Measurements from ENCODE around the gene VWDE. TPM values are rescaled to one million over a fixed set of nuclear protein-coding genes. Genes with fewer than 3 reads are reported as not detected.

VWDE gene
- total and polyA plus RNA-seq, 10 of the 15 experiments (the other 5 are each of a cell fraction or from before 2014, with no cell fraction given), result 0.74 to 2.1 (median 1.3) TPM

DNA sequence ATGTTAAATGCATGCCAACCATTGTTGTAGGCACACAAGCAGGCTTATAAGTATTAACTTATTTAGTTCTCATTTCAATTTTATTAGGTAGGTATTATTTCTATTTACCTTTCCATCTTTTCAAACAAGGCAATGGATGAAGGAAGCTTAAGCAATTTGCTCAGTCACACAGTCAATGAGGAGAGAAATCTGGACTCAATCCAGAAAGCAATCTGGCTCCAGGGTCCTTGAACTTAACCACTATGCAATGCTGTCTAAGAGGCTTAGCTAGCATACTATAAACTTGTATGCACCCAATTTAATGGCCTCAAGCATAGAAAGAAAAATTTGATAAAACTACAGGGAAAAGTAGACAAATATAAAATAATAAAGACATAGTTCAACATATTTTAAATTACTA, 88.6 kb downstream of the VWDE start:
- ChIA-PET POLR2A (no interaction called here), CTCF (interaction anchor here (0.6 kb wide), 1 partner anchor 104 kb away, joined by 4 read pairs; no protein-coding TSS in a partner anchor), RAD21 (ENCODE audit: unreplicated experiment) (no interaction called here), SMC1A (ENCODE audit: uncharacterized antibody, unreplicated experiment) (interaction anchor here (0.5 kb wide), 1 partner anchor 21 kb away, joined by 4 read pairs; no protein-coding TSS in a partner anchor)
- H3K27ac ChIP-seq (ENCODE audit: control insufficient read depth, insufficient read depth), result no peak overlapping the region
- in situ Hi-C loops (cut with MboI) (no loop called here), intact Hi-C loops (cut with micrococcal nuclease; ENCODE audit: unreplicated experiment) (no loop called here)
- no peaks in the 10 kb centered on the region for H3K27me3 ChIP-seq (replicated peaks in 1 of 2; ENCODE audit: control insufficient read depth in 2 of 2, insufficient read depth in 2 of 2, low read length in 1 of 2)
- no peaks in the 10 kb centered on the region for H3K79me2 ChIP-seq (ENCODE audit: control insufficient read depth, insufficient read depth, low read length)
- TF ChIP-seq, protein P1, sequence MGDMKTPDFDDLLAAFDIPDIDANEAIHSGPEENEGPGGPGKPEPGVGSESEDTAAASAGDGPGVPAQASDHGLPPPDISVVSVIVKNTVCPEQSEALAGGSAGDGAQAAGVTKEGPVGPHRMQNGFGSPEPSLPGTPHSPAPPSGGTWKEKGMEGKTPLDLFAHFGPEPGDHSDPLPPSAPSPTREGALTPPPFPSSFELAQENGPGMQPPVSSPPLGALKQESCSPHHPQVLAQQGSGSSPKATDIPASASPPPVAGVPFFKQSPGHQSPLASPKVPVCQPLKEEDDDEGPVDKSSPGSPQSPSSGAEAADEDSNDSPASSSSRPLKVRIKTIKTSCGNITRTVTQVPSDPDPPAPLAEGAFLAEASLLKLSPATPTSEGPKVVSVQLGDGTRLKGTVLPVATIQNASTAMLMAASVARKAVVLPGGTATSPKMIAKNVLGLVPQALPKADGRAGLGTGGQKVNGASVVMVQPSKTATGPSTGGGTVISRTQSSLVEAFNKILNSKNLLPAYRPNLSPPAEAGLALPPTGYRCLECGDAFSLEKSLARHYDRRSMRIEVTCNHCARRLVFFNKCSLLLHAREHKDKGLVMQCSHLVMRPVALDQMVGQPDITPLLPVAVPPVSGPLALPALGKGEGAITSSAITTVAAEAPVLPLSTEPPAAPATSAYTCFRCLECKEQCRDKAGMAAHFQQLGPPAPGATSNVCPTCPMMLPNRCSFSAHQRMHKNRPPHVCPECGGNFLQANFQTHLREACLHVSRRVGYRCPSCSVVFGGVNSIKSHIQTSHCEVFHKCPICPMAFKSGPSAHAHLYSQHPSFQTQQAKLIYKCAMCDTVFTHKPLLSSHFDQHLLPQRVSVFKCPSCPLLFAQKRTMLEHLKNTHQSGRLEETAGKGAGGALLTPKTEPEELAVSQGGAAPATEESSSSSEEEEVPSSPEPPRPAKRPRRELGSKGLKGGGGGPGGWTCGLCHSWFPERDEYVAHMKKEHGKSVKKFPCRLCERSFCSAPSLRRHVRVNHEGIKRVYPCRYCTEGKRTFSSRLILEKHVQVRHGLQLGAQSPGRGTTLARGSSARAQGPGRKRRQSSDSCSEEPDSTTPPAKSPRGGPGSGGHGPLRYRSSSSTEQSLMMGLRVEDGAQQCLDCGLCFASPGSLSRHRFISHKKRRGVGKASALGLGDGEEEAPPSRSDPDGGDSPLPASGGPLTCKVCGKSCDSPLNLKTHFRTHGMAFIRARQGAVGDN (IDR thresholded peaks at IDR 0.05), result no peak
- TF ChIP-seq, protein P2, sequence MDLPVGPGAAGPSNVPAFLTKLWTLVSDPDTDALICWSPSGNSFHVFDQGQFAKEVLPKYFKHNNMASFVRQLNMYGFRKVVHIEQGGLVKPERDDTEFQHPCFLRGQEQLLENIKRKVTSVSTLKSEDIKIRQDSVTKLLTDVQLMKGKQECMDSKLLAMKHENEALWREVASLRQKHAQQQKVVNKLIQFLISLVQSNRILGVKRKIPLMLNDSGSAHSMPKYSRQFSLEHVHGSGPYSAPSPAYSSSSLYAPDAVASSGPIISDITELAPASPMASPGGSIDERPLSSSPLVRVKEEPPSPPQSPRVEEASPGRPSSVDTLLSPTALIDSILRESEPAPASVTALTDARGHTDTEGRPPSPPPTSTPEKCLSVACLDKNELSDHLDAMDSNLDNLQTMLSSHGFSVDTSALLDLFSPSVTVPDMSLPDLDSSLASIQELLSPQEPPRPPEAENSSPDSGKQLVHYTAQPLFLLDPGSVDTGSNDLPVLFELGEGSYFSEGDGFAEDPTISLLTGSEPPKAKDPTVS (IDR thresholded peaks at IDR 0.05; ENCODE audit: low read depth, low read length), result no peak
- no peak for TF ChIP-seq POLR2A (IDR thresholded peaks at IDR 0.05; ENCODE audit: low read depth, low read length)
- TF ChIP-seq, protein P3, sequence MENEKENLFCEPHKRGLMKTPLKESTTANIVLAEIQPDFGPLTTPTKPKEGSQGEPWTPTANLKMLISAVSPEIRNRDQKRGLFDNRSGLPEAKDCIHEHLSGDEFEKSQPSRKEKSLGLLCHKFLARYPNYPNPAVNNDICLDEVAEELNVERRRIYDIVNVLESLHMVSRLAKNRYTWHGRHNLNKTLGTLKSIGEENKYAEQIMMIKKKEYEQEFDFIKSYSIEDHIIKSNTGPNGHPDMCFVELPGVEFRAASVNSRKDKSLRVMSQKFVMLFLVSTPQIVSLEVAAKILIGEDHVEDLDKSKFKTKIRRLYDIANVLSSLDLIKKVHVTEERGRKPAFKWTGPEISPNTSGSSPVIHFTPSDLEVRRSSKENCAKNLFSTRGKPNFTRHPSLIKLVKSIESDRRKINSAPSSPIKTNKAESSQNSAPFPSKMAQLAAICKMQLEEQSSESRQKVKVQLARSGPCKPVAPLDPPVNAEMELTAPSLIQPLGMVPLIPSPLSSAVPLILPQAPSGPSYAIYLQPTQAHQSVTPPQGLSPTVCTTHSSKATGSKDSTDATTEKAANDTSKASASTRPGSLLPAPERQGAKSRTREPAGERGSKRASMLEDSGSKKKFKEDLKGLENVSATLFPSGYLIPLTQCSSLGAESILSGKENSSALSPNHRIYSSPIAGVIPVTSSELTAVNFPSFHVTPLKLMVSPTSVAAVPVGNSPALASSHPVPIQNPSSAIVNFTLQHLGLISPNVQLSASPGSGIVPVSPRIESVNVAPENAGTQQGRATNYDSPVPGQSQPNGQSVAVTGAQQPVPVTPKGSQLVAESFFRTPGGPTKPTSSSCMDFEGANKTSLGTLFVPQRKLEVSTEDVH (IDR thresholded peaks at IDR 0.05; ENCODE audit: low read depth, partially characterized antibody), result no peak
- no peak for TF ChIP-seq JUNB (IDR thresholded peaks at IDR 0.05)
- no peak for TF ChIP-seq MYB (IDR thresholded peaks at IDR 0.05; ENCODE audit: borderline replicate concordance, low read depth, low read length)
- TF ChIP-seq ZBTB33 (IDR thresholded peaks at IDR 0.05), result no peak
- TF ChIP-seq JUND (IDR thresholded peaks at IDR 0.05; ENCODE audit: low read depth, low read length), result no peak
- TF ChIP-seq POLR2AphosphoS2 (IDR thresholded peaks at IDR 0.05; ENCODE audit: low read depth, low read length), result no peak
- no peak for TF ChIP-seq NFXL1 (IDR thresholded peaks at IDR 0.05; ENCODE audit: borderline replicate concordance)
- TF ChIP-seq CHD1 (IDR thresholded peaks at IDR 0.05; ENCODE audit: low read depth, low read length), result no peak
- TF ChIP-seq NKRF (conservative IDR thresholded peaks at IDR 0.05), result no peak
- no peak for TF ChIP-seq TAF1 (IDR thresholded peaks at IDR 0.05; ENCODE audit: borderline replicate concordance, low read depth, low read length)
- H3K4me2 ChIP-seq (ENCODE audit: control insufficient read depth, insufficient read depth), result no peak overlapping the region
- no peak for FAIRE-seq
- H3K36me3 ChIP-seq (ENCODE audit: control insufficient read depth in 2 of 2, insufficient read depth in 2 of 2, low read length in 1 of 2), result no peaks in the 10 kb centered on the region
- H2AFZ ChIP-seq (ENCODE audit: control insufficient read depth, low read depth, low read length), result no peak overlapping the region
- H3K9me3 ChIP-seq (replicated peaks; ENCODE audit: control insufficient read depth, insufficient read depth, low read length), result no peaks in the 10 kb centered on the region
- no peak overlapping the region for H3K9ac ChIP-seq (ENCODE audit: control insufficient read depth, insufficient read depth, low read length)
- no peak overlapping the region for H3K4me3 ChIP-seq
- H3K4me1 ChIP-seq (ENCODE audit: control insufficient read depth, insufficient read depth, low read length), result no peaks in the 10 kb centered on the region
- no peaks in the 10 kb centered on the region for H4K20me1 ChIP-seq (ENCODE audit: control insufficient read depth, insufficient read depth)
- no peak for ATAC-seq
- no TSS peak for BruUV-seq (replicated peaks)
- DNase-seq (ENCODE audit: low read depth, low spot score), result no peak

All from GM12878 (cell line).